ENCODE results near the gene ZCCHC10. TPM values are rescaled to one million over a fixed set of nuclear protein-coding genes. Genes with fewer than 3 reads are reported as not detected.

The ZCCHC10 gene
- total and polyA plus RNA-seq, 9 of the 15 experiments (the other 6 are each of a cell fraction or from before 2014, with no cell fraction given), result 11.9 to 146 (median 51.8) TPM

GRCh38 chr5:133051542-133052316 lies 25.4 kb upstream of the ZCCHC10 start, which contains the start of gene HSPA4 (continued):
- TF ChIP-seq E2F8 (IDR thresholded peaks at IDR 0.05; ENCODE audit: low read depth, partially characterized antibody) (peak; percentile 66), XRCC5 (IDR thresholded peaks at IDR 0.05; ENCODE audit: low read depth, low read length) (0 out of 2 replicates have a peak, but pooled peaks have one; percentile 9), ZFPM2 (CRISPR knock-in tag; IDR thresholded peaks at IDR 0.05) (0 out of 2 replicates have a peak, but pooled peaks have one; percentile 19), SRSF3 (IDR thresholded peaks at IDR 0.05; ENCODE audit: insufficient read depth, low read length) (no peak), MECOM (CRISPR knock-in tag; IDR thresholded peaks at IDR 0.05) (no peak), CEBPZ (IDR thresholded peaks at IDR 0.05; ENCODE audit: borderline replicate concordance, low read depth, low read length) (no peak), CCAR2 (IDR thresholded peaks at IDR 0.05; ENCODE audit: low read depth, low read length) (no peak), ELK3 (CRISPR knock-in tag; IDR thresholded peaks at IDR 0.05) (no peak), ATF4 (CRISPR knock-in tag; IDR thresholded peaks at IDR 0.05) (peak; percentile 26; the same call in 1 of the 2 replicates), HIVEP1 (CRISPR knock-in tag; IDR thresholded peaks at IDR 0.05) (no peak), SMC3 (conservative IDR thresholded peaks at IDR 0.05; ENCODE audit: insufficient read depth, low read depth, low read length) (no peak), ZBTB43 (CRISPR knock-in tag; IDR thresholded peaks at IDR 0.05) (no peak), ZBTB2 (IDR thresholded peaks at IDR 0.05) (peak; percentile 30; the same call in 1 of the 2 replicates), LARP7 (IDR thresholded peaks at IDR 0.05) (no peak), KLF13 (tag; IDR thresholded peaks at IDR 0.05; ENCODE audit: borderline replicate concordance, low read depth) (no peak)
